Choroid plexus epithelial cell (primary cell): Measurements from ENCODE around the gene CAPN5.

Experiments
- DNase-seq: peaks from one replicate; pipeline ENCODE4 v3.0.0-alpha.2; 2010; ENCODE audit warnings: low read depth
- H3K4me3 ChIP-seq: 2 replicates; pipeline ENCODE4 v1.5.1; 2011; ENCODE audit warnings: low read depth, mild to moderate bottlenecking, control low read depth, low read length, moderate library complexity
- CTCF ChIP-seq: conservative IDR thresholded peaks from 2 replicates; pipeline ENCODE4 v1.5.1; 2011; ENCODE audit warnings: low read depth, mild to moderate bottlenecking, control low read depth, inconsistent platforms, low read length, moderate library complexity

Gene CAPN5

GRCh38 chr11:77027275-77027674, 39.5 kb upstream of the CAPN5 start:
- DNase-seq = no peak
- no peak overlapping the region for H3K4me3 ChIP-seq
- no peak for TF ChIP-seq CTCF

- no peak overlapping the region for H3K4me3 ChIP-seq
- no peak for DNase-seq
- TF ChIP-seq CTCF = no peak
Observed at GRCh38 chr11:77029829-77030228, 36.9 kb upstream of the CAPN5 start.

- TF ChIP-seq CTCF = no peak
- no peak for DNase-seq
Observed at GRCh38 chr11:77030834-77031414, 35.8 kb upstream of the CAPN5 start.

DNA sequence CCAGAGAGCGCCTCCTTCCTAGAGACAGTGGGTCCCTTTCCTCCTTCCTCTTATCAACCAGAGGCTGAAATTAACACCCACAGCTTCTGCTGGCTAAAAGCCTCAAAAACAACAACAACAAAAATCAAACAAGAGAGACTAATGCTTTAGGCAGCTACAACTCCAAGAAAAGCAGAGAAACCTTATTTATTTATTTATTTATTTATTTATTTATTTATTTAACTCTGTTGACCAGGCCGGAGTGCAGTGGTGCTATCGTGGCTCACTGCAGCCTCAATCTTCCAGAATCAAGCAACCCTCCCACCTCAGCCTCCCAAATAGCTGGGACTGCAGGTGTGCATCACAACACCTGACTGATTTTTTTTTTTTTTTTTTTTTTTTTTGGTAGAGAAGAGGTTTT, 35.2 kb upstream of the CAPN5 start:
- no peak overlapping the region for H3K4me3 ChIP-seq
- TF ChIP-seq CTCF = no peak
- DNase-seq = no peak

More at GRCh38 chr11:77030834-77031414, 35.8 kb upstream of the CAPN5 start:
- H3K4me3 ChIP-seq = no peak overlapping the region

DNA sequence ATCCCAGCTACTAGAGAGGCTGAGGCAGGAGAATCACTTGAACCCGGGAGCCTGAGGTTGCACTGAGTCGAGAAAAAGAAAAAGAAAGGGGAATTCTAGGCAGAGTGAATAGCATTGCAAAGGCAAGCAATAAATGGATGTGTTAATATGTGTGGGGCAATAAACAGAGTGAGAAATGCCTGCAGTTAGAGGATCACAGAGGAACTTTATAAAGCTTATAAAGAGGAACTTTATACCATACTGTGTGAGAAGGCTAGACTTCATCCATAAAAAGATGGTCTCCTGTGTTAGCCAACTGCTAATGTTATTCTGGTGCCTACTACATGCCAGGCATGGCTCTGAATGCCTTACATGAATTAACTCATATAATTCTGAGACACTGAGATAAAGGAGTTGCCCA, 31.7 kb upstream of the CAPN5 start:
- no peak for TF ChIP-seq CTCF
- no peak overlapping the region for H3K4me3 ChIP-seq
- DNase-seq = no peak

GRCh38 chr11:77035580-77035979, 31.2 kb upstream of the CAPN5 start:
- TF ChIP-seq CTCF = no peak
- DNase-seq = no peak
- no peak overlapping the region for H3K4me3 ChIP-seq

- no peak overlapping the region for H3K4me3 ChIP-seq
- TF ChIP-seq CTCF = no peak
- DNase-seq = no peak
Observed at GRCh38 chr11:77036398-77036797, 30.4 kb upstream of the CAPN5 start.
